A549 (cell line): ENCODE measurements around the gene KIF5B. TPM values are rescaled to one million over a fixed set of nuclear protein-coding genes. Genes with fewer than 3 reads are reported as not detected.

Source experiments
- ATAC-seq, 2 experiments: fragments of 200-7000 bp in 1 of 2; fragments of >200 bp in 1 of 2; cut with Nextera tagmentation in 1 of 2; cut with Tn5 transposase in 1 of 2; 3 replicates each; pipeline versions ENCODE4 v1.8.0 to v1.9.1; 2018 to 2020; ENCODE audit warnings: mild to moderate bottlenecking in 1 of 2, moderate library complexity in 1 of 2
- CTCF ChIA-PET: fragments of 300-600 bp; sonication (Branson Sonifier 250); formaldehyde crosslinking; extraction: SDS; loops from one replicate; lab custom pipeline; 2021; ENCODE audit warnings: antibody characterized with exemption, inconsistent platforms; lab: Yijun Ruan, JAX
- POLR2A ChIA-PET: fragments of 350-600 bp; formaldehyde crosslinking; extraction: SDS; loops from one replicate; lab custom pipeline; 2021; ENCODE audit warnings: antibody characterized with exemption, inconsistent platforms; lab: Yijun Ruan, JAX
- DNase-seq, 2 experiments: peaks; one replicate each; pipeline versions ENCODE4 v3.0.0 to v3.0.0-alpha.2; 2011 to 2016; ENCODE audit warnings: low read depth in 1 of 2, low spot score in 1 of 2
- FAIRE-seq: peaks from 2 replicates; lab custom pipeline; 2011; peaks lifted over from hg19 to GRCh38; lab: Jason Lieb, UNC
- H3K27ac ChIP-seq, 2 experiments: fragments of >200 bp; sonication (Bioruptor Twin); formaldehyde crosslinking; 3 replicates each; pipeline ENCODE4 v1.5.1; 2016 to 2017
- H3K4me1 ChIP-seq: fragments of >200 bp; sonication (Bioruptor Twin); formaldehyde crosslinking; 3 replicates; pipeline ENCODE4 v1.6.1; 2016
- H3K4me2 ChIP-seq: fragments of >200 bp; sonication (Bioruptor Twin); formaldehyde crosslinking; 3 replicates; pipeline ENCODE4 v1.6.1; 2016
- H3K4me3 ChIP-seq: fragments of >200 bp; sonication (Bioruptor Twin); formaldehyde crosslinking; 3 replicates; pipeline ENCODE4 v1.5.1; 2016
- H3K9me3 ChIP-seq: fragments of >200 bp; sonication (Bioruptor Twin); formaldehyde crosslinking; 3 replicates; pipeline ENCODE4 v1.6.1; 2016
- CBX2 ChIP-seq: fragments of 200-600 bp; sonication (generic); IDR thresholded peaks from 2 replicates; pipeline ENCODE4 v1.6.1; 2016; ENCODE audit warnings: low read depth, mild to moderate bottlenecking, borderline replicate concordance
- CBX8 ChIP-seq: fragments of 200-600 bp; sonication (generic); IDR thresholded peaks from 2 replicates; pipeline ENCODE4 v1.6.1; 2016
- E2F6 ChIP-seq: IDR thresholded peaks from 2 replicates; pipeline ENCODE4 v1.6.1; 2012; ENCODE audit warnings: low read depth, borderline replicate concordance
- EP300 ChIP-seq, 2 experiments: fragments of >200 bp; sonication (Bioruptor Twin); formaldehyde crosslinking; IDR thresholded peaks; 2 replicates in 1 of 2; 3 replicates in 1 of 2; pipeline ENCODE4 v1.6.1; 2016 to 2017
- ESRRA ChIP-seq: fragments of 150-350 bp; IDR thresholded peaks from 2 replicates; pipeline ENCODE4 v1.6.1; 2014; ENCODE audit warnings: mild to moderate bottlenecking, low read length, borderline replicate concordance
- FOSL2 ChIP-seq, 2 experiments: fragments of 450-650 bp in 1 of 2; fragments of >200 bp in 1 of 2; sonication (Bioruptor Twin) in 1 of 2; formaldehyde crosslinking; IDR thresholded peaks; 2 replicates each; pipeline versions ENCODE4 v1.5.0 to v1.6.1; 2016 to 2020; ENCODE audit warnings: mild to moderate bottlenecking in 1 of 2, moderate library complexity in 1 of 2
- HOXA7 ChIP-seq: fragments of 250-450 bp; sonication (Bioruptor Pico); IDR thresholded peaks from 2 replicates; pipeline ENCODE4 v1.5.0; 2020; ENCODE audit warnings: mild to moderate bottlenecking, moderate library complexity
- HOXB13 ChIP-seq: fragments of 250-450 bp; sonication (Bioruptor Pico); IDR thresholded peaks from 2 replicates; pipeline ENCODE4 v1.5.0; 2020; ENCODE audit warnings: low read depth, mild to moderate bottlenecking, moderate library complexity
- HOXB5 ChIP-seq: fragments of 250-450 bp; sonication (Bioruptor Pico); IDR thresholded peaks from 2 replicates; pipeline ENCODE4 v1.5.0; 2020; ENCODE audit warnings: mild to moderate bottlenecking, moderate library complexity
- JUN ChIP-seq, 2 experiments: fragments of >200 bp; sonication (Bioruptor Twin); formaldehyde crosslinking; IDR thresholded peaks; 2 replicates in 1 of 2; 3 replicates in 1 of 2; pipeline ENCODE4 v1.6.1; 2016 to 2017
- JUNB ChIP-seq: fragments of >200 bp; sonication (Bioruptor Twin); formaldehyde crosslinking; IDR thresholded peaks from 2 replicates; pipeline ENCODE4 v1.6.1; 2016
- NPAS2 ChIP-seq: fragments of 250-450 bp; sonication (Bioruptor Pico); IDR thresholded peaks from 2 replicates; pipeline ENCODE4 v1.8.0; 2022; ENCODE audit warnings: mild to moderate bottlenecking, moderate library complexity, borderline replicate concordance
- PHF8 ChIP-seq: fragments of 200-600 bp; sonication (generic); IDR thresholded peaks from 2 replicates; pipeline ENCODE4 v1.6.1; 2016; ENCODE audit warnings: low read depth, mild to moderate bottlenecking, antibody characterized with exemption, moderate library complexity, borderline replicate concordance
- POLR2AphosphoS2 ChIP-seq: conservative IDR thresholded peaks from 2 replicates; pipeline ENCODE4 v1.6.1; 2012; ENCODE audit warnings: low read length, improper control_type of control experiment, inconsistent platforms
- RAD21 ChIP-seq, 2 experiments: fragments of >200 bp in 1 of 2; sonication (Bioruptor Twin) in 1 of 2; formaldehyde crosslinking in 1 of 2; IDR thresholded peaks in 1 of 2; conservative IDR thresholded peaks in 1 of 2; 2 replicates in 1 of 2; 3 replicates in 1 of 2; pipeline ENCODE4 v1.6.1; 2012 to 2018; ENCODE audit warnings: inconsistent platforms in 1 of 2
- RARB ChIP-seq: fragments of 250-450 bp; sonication (Bioruptor Pico); IDR thresholded peaks from 2 replicates; pipeline ENCODE4 v1.8.0; 2021; ENCODE audit warnings: mild to moderate bottlenecking, moderate library complexity
- RCOR1 ChIP-seq: fragments of 150-350 bp; IDR thresholded peaks from 2 replicates; pipeline ENCODE4 v1.6.1; 2014; ENCODE audit warnings: antibody characterized with exemption, low read length, low read depth
- REST ChIP-seq: fragments of 200-600 bp; sonication (generic); IDR thresholded peaks from 2 replicates; pipeline ENCODE4 v1.6.1; 2016; ENCODE audit warnings: antibody characterized with exemption, mild to moderate bottlenecking, moderate library complexity
- RFX5 ChIP-seq: fragments of 450-650 bp; IDR thresholded peaks from 2 replicates; pipeline ENCODE4 v1.7.1; 2014; ENCODE audit warnings: antibody characterized with exemption, mild to moderate bottlenecking, moderate library complexity
- RNF2 ChIP-seq: fragments of 200-600 bp; sonication (generic); IDR thresholded peaks from 2 replicates; pipeline ENCODE4 v1.6.1; 2016; ENCODE audit warnings: low read depth, mild to moderate bottlenecking, antibody characterized with exemption, moderate library complexity, borderline replicate concordance
- TFCP2L1 ChIP-seq: fragments of 250-450 bp; sonication (Bioruptor Pico); IDR thresholded peaks from 2 replicates; pipeline ENCODE4 v1.5.0; 2021; ENCODE audit warnings: mild to moderate bottlenecking
- TP53 ChIP-seq: fragments of 250-450 bp; sonication (Bioruptor Pico); IDR thresholded peaks from 2 replicates; pipeline ENCODE4 v1.5.0; 2021; ENCODE audit warnings: mild to moderate bottlenecking, moderate library complexity
- ZC3H11A ChIP-seq: fragments of 450-650 bp; IDR thresholded peaks from 2 replicates; pipeline ENCODE4 v1.6.1; 2014; ENCODE audit warnings: antibody characterized with exemption, mild to moderate bottlenecking
- ZNF302 ChIP-seq: fragments of 250-450 bp; sonication (Bioruptor Pico); IDR thresholded peaks from 2 replicates; pipeline ENCODE4 v1.9.0; 2021; ENCODE audit warnings: inconsistent platforms, mild to moderate bottlenecking, moderate library complexity
- WGBS: methylation state at CpG from one replicate; pipeline ENCODE4 v1.1.6; 2017; ENCODE audit errors: missing lambda C conversion rate; 5-methylcytosine and 5-hydroxymethylcytosine counted together
- polyA plus RNA-seq, 4 experiments: library from polyadenylated mRNA; depleted of rRNA in 3 of 4; stranded (reverse); fragments of >200 nt; fragmentation: RNase III in 1 of 4; extraction: RNeasy Plus Mini Kit Qiagen cat#74134 plus additional on column Dnase treatment in 1 of 4; gene quantifications; 2 replicates in 3 of 4; 3 replicates in 1 of 4; pipeline ENCODE4 v1.2.3, GENCODE V29; 2011 to 2017

KIF5B gene
- polyA plus RNA-seq, 2 of the 4 experiments (the other 2 are of a cell fraction), result 81.9 to 124 TPM

GRCh38 chr10:32084185-32084851, 28.1 kb upstream of the KIF5B start:
- FAIRE-seq (no peak), DNase-seq (no peak), ATAC-seq (no peak)
- ChIA-PET CTCF (interaction anchor here (0.8 to 1.1 kb wide), 2 partner anchors 20 to 262 kb away, joined by 3 read pairs; no protein-coding TSS in a partner anchor), POLR2A (no interaction called here)
- no peak overlapping the region for H3K27ac ChIP-seq
- no peaks in the 10 kb centered on the region for H3K4me1 ChIP-seq
- H3K4me2 ChIP-seq, result no peak overlapping the region
- WGBS, result 84% methylated on average over 6 of the region's 6 CpGs
- H3K9me3 ChIP-seq, result no peaks in the 10 kb centered on the region
- TF ChIP-seq RCOR1 (no peak), ZNF302 (no peak), PHF8 (no peak), CBX2 (no peak), TFCP2L1 (CRISPR knock-in tag) (no peak), RAD21 (conservative IDR thresholded peaks at IDR 0.05 in 1 of 2, IDR thresholded peaks at IDR 0.05 in 1 of 2) (no peak)
- H3K4me3 ChIP-seq, result no peak overlapping the region

- H3K4me3 ChIP-seq, result no peak overlapping the region
- no peaks in the 10 kb centered on the region for H3K9me3 ChIP-seq
- WGBS, result 29% methylated on average over 6 of the region's 6 CpGs
- H3K4me1 ChIP-seq, result peaks cover 13% of the 10 kb centered on the region
- H3K27ac ChIP-seq, result peak overlapping the region in 1 of 2 experiments; percentile 25; a peak in 2 of 6 replicates
- TF ChIP-seq REST (no peak), FOSL2 (IDR thresholded peaks at IDR 0.05) (0 out of 2 replicates have a peak, but pooled peaks have one; percentile 16), FOSL2 (CRISPR knock-in tag; IDR thresholded peaks at IDR 0.05) (no peak), JUNB (no peak), HOXB5 (CRISPR knock-in tag) (no peak), POLR2AphosphoS2 (no peak), E2F6 (no peak), RNF2 (no peak), HOXB13 (no peak)
- POLR2A ChIA-PET, result no interaction called here
- DNase-seq, result peak in 1 of 2 experiments; percentile 28
- CTCF ChIA-PET, result interaction anchor here (0.7 kb wide), 1 partner anchor 27 kb away, joined by 3 read pairs; no protein-coding TSS in a partner anchor
- ATAC-seq, result peak; percentile 78 to 80; a peak in 5 of 6 replicates
- H3K4me2 ChIP-seq, result peak overlapping the region; percentile 49
- FAIRE-seq, result no peak
Observed at GRCh38 chr10:32077896-32078485, 21.8 kb upstream of the KIF5B start.

- POLR2A ChIA-PET, result no interaction called here
- no peak for DNase-seq
- ATAC-seq, result no peak
- H3K4me3 ChIP-seq, result no peak overlapping the region
- 85% methylated on average over 1 of the region's 1 CpG for WGBS
- FAIRE-seq, result no peak
- TF ChIP-seq TP53 (CRISPR knock-in tag) (no peak), CBX8 (no peak), JUN (IDR thresholded peaks at IDR 0.05) (no peak), ZC3H11A (no peak), RFX5 (no peak), NPAS2 (no peak), ESRRA (no peak), E2F6 (no peak), ZNF302 (no peak), EP300 (IDR thresholded peaks at IDR 0.05) (no peak), HOXA7 (CRISPR knock-in tag) (no peak), RARB (no peak)
- TF ChIP-seq, all 56 proteins: peak for 0
- Histone ChIP-seq H3K27ac (no peak overlapping the region), H3K9me3 (no peaks in the 10 kb centered on the region), H3K4me1 (peaks cover 13% of the 10 kb centered on the region), H3K4me2 (no peak overlapping the region)
- CTCF ChIA-PET, result no interaction called here
Observed at GRCh38 chr10:32073659-32074058, 17.4 kb upstream of the KIF5B start.
